ENCODE measurements around the gene UCHL3.
A peak's percentile ranks its signal among the peaks of the same experiment; 100 is the strongest.
"Not testable (repeated sequence)": the region's sequence is repeated elsewhere in the genome, so short reads cannot be mapped to it uniquely, and the experiment has no call there.

UCHL3 gene

DNA sequence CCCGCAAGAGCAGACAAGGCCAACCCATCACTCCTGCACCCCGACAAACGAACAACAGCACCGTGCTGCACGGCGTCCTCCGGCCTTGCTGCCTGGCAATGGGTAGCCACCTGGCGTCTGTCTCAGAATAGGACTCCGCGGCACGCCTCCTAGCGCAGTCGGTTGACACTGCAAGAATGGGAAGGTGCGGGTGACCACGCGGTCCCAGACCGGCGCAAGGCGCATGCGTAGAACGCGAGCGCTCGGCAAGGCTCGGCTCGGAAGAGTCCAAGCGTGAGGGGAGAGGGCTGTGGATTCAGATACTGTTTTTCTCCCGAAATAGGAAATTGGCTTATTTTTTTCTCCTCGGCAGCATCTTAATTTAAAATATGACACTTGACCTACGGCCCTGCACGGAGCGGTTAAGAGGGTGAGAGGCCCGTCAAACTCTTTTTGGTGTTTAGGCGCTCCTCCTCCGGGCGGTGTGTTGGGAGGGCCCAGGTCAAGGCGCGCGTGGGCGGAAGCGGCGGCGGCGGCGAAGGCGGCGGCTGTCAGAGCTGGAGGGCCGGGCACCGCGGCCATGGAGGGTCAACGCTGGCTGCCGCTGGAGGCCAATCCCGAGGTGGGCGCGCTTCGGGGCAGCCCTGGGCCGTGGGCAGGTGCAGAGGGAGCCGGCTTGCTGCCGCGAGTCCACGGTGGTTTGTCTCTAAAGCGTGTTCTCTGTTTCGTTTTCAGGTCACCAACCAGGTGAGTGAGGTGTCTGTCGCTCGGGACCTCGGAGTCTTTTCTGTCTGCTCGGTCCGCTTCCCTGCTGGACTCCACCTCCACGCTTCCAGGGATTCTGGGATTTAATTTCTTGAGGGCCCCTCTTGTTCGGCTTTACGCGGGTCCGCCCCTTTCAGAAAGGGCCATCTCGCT, at the start of gene UCHL3:
UCHL3 (plus strand) TSS at position 530 of the 897 bp plus-strand sequence; CDS start at position 560, 30 bp downstream.
- DNase-seq (ENCODE audit: low read depth in 2 of 2), result peak; percentile 94 to 96

DNA sequence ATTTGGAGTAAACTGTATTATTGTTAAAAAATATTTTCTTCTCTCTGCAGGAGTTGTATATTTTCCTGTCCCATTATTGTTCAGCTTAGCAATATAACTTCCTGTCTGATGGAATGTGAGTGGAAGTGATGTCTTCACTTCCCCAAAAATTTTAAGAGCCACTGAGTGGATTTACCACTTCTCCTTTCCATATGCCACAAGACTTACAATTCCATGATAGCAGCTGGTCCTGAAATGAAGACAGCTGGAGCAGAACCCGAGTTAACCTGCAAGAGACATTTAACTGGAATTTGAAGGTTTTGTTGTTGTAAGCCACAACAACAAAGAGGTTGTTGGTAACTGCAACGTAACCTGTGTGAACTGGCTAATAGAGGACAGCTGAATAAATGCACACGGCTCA, 44.3 kb upstream of the UCHL3 start:
- no peak for DNase-seq (ENCODE audit: low read depth in 2 of 2)

DNA sequence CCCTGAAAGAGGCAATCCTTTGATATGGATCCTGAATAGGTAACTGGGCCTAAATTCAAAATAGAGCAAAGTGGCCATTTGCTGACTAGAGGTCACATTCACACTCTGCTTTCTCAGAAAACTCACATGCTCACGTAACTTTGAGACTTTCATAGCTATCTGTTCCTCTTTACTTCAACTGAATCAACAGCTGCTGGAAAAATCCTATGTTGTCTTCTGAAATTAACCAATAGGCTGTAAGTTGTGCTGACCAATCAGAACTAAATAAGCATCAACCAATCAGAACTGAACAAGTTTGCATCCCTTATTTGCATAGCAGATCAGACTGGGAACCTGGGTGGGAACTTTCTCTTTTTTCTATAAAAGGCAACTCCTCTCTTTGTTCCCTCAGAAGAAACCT, 43.6 kb upstream of the UCHL3 start:
- DNase-seq (ENCODE audit: low read depth in 2 of 2), result no peak

DNA sequence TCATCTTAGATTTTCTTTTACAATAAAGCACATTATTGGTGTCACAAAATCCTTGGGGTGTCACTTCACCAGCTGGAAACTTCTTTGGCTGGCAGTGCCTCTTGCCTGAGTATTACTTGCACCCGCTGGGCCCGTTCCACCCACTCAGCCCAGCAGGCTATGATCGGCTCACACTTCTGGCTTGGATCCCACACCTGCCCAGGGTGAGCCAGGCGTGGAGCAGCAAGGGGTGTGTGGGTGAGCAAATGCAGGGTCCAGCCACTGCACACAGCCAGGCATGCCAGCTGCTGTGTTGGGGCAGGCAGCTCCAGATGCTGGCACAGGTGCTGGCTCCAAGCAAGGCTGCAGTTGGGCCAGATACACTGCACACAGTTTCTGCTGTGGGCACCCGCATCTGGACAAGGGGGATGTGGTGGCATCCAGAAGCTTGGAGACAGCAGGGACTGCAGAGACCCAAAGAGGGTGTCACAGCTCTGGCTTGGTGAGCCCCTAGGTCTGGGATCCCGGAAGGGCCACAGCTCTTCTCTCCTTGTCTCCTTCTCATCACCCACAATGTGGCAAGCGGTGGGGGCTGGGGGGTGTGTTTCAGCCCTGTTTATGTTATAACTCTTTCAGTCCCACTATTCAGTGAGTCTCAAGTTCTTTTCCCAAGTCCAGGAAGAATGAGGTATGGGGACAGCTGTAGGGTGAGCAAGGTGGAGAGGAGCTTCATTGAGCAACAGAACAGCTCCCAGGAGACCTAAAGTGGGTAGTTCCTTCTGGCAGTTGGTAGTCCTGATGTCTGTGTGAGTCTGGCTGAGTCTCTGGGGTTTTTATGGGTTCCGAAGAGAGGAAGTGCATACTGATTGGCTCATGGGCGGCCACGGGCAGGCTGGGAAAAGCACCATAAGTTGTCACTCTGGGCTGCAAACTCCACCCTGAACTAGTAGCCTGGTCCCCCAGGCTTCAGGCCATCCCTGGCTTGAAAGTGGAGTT, 42.3 kb upstream of the UCHL3 start:
- no peak for DNase-seq (ENCODE audit: low read depth in 2 of 2)

DNA sequence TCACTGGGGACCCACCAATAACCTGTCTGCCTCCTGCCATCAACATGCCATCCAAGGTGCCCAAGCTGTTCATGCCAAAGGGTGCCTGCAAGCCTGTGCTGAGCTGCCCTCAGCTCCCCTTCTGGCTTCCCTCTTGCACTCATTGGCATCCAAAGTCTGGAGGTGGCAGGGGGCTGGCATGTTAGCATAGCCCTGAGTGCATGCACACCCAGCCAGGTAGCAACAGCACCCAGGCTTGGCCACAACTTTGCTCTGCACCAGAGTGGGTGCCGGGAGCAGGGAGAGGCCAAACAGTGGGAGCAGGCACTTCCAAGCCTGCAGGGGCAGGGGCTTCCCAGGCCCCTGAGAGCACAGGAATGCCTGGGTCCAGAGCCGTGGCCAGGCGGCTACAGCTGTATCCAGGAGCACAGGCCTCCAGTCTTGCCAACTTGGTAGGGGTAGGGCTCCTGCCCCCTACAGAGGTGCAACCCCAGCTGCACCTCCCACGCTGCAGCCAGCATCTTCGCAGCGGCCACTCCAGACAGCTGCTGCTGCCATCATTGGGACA, 41.5 kb upstream of the UCHL3 start:
- no peak for DNase-seq (ENCODE audit: low read depth in 2 of 2)

DNA sequence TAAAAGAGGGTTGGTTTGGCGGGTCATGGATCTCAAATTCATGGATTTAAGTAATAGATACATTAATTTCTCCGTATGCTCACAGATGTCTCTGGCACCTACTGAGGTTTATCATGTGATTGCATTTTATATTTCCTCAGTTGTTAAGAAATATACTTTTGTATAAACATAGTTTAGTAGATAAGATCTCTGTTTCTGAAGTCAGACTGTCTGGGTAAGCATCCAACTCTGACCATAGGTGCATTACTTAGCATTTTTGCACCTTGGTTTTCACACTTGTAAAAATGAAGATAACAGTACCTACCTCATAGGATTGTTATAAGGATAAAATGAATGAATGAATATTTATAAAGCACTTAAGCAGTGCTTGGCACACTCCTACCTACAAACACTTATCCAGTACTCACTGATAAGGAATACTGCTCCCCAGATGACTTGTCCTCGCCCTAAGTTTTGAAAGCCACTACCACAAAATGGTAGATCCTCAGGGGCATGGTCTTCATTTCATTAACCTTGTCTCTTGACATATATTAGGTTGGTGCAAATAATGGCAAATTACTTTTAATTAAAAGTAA, 38.5 kb upstream of the UCHL3 start:
- DNase-seq (ENCODE audit: low read depth in 2 of 2), result no peak

DNA sequence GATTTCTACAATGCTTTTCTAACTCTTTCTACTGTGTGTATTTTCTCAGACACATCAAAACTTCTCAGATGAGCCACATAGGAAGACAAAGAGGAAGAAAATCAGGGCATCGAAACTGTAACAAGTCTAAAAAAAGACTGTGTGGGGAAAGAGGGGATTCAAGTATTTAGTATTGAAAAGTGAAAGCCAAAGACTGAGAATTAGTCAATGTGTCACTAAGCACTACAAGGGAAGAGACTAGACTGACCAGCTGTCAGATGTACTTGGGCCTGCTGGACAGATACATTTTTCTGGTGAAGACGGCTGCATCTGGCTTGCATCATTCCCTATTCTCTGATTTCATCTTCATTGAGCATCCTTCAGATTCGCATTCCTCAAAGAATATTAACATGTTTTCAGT, 37.3 kb upstream of the UCHL3 start:
- no peak for DNase-seq (ENCODE audit: low read depth in 2 of 2)

DNA sequence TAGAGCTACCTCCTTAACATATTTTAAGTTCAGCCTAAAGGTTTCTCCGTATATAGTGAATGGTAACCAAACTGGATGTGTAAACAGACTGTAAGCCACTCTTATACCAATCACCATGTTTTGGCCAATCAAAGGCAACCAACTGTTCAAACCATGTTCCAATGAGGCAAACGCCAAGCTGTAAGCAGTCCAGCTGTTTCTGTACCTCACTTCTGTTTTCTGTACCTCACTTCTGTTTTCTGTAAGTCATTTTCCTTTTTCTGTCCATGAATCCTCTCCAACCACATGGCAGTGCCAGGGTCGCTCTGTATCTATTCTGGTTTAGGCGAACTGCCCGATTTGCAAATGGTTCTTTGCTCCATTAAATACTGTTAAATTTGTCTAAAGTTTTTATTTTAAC, 36.3 kb upstream of the UCHL3 start:
- DNase-seq (ENCODE audit: low read depth in 2 of 2), result no peak

DNA sequence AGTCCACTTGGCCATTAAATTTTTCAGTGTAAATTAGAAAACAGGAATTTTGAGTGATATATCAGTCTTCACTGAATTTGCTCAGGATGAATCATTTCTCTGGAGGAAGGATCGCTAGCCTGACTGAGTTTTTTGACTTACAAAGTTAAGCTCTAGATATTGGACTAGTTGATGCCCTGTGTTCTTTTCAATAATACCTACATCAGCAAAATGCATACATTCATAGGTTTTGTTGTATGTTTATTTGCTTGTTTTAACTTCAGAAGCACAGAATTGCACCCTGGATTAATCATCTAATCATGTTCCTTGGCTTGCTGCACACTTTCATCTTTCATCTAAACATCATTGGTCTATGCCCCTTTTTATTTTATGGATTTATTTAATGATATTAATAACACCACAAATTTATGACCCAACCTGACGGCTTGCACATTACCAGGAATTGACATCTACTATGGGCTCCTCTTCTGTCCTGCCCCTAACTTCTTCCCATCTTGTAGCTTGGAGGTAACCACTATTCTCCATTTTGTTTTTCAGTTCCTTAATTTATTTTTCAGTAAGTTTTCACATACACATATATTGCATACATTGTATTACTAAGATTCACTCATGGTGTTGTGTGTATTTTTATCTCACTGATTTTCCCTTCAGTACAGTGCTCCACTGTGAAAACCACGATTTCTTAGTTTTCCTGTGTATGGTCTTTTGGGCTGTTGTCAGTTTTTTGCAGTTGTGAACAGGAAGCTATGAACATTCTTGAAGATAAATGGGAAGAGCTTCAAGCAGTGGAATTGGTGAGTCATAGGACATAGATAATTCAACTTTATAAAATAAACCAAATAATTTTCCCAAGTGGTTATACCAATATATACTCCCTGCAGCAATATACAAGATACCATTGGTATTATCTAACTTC, 35.3 kb upstream of the UCHL3 start:
- no peak for DNase-seq (ENCODE audit: low read depth in 2 of 2)

DNA sequence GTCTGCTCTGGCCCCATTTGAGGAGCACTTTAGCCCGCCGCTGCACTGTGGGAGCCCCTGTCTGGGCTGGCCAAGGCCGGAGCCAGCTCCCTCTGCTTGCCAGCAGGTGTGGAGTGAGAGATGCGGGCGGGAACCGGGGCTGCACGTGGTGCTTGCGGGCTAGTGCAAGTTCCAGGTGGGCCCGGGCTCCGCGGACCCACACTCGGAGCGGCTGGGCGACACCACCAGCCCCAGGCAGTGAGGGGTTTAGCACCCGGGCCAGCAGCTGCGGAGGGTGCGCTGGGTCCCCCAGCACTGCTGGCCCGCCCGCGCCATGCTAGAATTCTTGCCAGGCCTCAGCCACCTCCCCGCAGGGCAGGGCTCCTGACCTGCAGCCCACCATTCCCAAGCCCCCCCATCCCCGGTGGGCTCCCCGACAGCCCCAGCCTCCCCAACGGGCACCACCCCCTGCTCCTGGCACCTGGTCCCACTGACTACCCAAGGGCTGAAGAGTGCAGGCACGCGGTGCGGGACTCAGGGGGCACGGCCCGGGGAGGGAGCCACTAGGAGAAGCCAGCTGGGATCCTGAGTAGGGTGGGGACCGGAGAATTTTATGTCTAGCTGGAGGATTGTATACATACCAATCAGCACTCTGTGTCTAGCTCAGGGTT, 31.0 kb upstream of the UCHL3 start:
- no peak for DNase-seq (ENCODE audit: low read depth in 2 of 2)

DNA sequence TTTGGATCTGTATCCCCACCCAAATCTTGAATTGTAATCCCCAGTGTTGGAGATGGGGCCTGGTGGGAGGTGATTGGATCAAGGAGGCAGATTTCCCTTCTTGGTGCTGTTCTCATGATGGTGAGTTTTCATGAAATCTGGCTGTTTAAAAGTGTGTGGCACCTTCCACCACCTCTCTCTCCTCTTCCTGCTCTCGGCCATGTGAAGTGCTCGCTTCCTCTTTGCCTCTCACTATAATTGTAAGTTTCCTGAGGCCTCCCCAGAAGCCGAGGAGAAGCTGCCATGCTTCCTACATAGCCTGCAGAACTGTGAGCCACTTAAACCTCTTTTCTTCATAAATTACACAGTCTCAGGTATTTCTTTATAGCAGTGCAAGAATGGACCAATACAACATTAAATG, 27.6 kb upstream of the UCHL3 start:
- DNase-seq (ENCODE audit: low read depth in 2 of 2), result no peak

DNA sequence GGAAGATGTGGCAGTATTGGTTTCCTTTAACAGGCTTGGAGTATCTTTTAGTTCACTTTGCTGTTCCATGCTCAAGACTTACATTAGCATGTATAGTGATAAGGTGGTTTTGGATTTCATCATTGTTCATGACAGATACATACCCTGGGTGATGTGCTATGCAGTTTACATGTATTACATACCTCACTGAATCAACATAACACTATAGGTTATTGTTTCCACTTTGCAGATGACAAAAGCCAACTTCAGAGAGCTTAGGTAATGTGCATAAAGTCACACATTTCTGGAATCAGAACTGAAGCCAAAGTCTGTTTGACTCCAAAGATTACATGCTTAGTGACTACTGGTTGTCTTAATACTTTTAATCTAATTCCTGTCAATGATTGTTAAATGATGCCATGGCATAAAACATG, 19.0 kb upstream of the UCHL3 start:
- DNase-seq (ENCODE audit: low read depth in 2 of 2), result no peak

DNA sequence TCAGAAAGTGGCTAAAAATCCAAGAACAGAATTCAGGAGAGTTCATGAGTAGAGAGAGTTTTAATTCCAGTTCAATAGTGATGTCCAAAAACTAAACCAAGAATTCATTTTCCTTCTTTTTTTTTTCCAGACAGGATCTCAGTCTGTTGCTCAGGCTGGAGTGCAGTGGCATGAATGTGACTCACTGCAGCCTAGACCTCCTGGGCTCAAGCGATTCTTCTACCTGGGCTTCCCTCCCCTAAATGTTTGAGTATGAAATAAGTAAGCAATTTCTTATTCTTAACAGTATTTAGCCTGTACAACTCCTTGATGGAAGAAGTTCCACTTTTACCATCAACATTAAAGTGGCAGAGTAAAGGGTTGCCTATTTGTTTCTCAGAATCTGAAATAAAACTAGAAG, 15.7 kb upstream of the UCHL3 start:
- DNase-seq (ENCODE audit: low read depth in 2 of 2), result no peak

DNA sequence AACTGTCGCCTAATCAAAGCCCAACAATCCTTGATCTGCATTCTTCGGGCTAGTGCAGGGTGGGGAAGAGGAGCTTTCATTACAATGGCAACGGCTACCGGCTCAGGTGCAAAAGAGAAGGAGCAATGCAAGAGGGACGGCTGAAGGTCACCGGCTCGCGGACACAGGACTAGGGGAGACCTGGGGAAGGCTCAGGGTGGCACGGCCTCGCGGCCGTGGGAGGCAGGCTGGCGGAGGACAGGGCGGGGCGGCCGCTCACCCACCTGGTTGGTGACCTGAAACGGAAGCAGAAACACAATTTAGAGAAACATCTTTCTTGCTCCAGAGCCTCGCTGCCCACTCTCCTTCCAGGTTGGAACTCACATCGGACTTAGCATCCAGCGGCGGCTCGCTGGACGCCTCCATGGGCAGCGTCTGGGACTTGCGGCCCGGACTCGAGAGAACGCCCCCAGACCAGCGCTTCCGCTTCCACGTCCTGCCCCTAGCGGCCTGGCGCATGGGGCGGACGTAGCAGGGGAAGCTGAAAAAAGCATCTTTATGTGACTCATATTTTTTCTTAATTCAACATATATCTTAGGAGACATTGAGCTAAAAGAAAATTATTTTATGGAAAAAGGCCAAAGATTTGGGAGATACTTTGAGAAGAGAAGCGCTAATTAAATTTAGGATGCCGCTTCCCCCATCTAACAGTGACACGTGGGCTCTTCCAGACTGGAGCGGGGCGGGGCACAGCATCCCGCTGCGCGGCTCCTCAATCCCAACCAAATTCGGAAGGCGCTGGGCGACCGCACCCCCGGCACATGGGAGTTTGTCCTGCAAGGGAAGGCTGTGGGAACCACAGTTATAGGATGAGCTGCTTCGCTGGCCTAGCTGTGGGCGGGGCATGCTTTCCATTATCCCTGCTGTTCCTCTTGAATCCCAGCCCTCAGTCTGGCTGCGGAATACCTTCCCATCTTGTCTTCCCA, 11.9 kb upstream of the UCHL3 start, which contains the start of gene COMMD6:
COMMD6 (minus strand) TSS at position 441 of the 965 bp plus-strand sequence; CDS start at position 405, 36 bp downstream.
- DNase-seq (ENCODE audit: low read depth in 2 of 2), result peak; percentile 55 to 61

DNA sequence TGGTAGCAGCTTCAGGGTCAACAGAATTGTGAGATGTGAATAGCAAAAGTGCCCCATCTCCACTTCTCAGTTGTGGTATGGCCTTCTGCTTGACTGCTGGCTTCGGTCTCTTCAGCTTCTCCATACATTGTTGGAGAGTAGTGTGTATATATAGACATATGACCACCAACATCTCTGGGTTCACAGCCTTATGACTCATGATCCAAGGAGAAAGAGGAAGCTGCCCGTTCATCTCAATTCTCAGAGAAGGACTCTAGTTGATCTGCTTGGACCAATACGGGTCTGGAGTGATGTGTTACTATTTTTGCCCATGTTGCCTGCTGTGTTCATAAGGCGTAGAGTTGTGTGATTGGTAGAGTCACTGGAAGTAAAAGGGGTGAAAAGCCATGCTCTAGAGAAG, 8.3 kb upstream of the UCHL3 start:
- no peak for DNase-seq (ENCODE audit: low read depth in 2 of 2)

DNA sequence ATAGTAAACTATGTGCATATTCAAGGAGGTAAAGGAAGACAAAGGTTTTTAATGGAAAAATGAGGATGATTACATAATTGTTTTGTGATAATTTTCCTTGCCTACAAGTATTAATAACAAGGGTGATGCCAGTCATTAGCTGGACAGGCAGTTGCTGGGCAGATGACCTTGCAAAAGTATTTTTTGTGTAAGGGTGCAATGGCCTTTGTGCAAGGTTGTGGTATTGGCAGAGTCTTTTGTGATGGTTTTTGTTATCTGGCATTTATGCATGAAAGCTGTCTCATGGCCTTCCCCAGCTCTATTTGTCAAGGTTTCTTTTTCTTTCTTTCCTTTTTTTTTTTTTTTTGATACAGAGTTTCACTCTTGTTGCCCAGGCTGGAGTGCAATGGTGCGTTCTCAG, 7.6 kb upstream of the UCHL3 start:
- no peak for DNase-seq (ENCODE audit: low read depth in 2 of 2)

DNA sequence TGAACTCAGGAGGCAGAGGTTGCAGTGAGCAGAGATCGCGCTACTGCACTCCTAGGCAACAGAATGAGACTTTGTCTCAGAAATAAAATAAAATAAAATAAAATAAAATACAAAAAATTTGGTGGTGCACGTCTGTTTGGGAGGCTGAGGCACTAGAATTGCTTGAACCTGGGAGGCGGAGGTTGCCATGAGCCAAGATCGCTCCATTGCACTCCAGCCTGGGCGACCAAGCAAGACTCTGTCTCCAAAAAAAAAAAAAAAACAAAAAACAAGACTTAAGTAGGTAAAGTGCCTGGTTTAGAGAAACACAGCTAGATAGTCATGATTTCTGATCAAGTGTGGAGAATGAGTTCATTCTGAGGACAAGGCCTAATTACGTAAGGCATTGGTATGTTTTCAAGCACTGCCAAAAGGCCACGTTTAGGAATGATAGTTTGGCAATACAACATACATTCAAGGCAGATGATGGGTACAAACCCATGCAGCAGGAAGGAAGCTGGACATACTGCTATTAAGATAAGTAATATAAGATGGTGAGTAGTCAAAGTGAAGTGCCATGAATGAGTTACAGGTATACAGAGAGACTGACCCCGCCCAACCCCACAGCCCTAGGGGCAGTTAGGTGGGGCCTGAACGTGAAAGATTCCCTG, 4.8 kb upstream of the UCHL3 start:
- DNase-seq (ENCODE audit: low read depth in 2 of 2), result no peak

DNA sequence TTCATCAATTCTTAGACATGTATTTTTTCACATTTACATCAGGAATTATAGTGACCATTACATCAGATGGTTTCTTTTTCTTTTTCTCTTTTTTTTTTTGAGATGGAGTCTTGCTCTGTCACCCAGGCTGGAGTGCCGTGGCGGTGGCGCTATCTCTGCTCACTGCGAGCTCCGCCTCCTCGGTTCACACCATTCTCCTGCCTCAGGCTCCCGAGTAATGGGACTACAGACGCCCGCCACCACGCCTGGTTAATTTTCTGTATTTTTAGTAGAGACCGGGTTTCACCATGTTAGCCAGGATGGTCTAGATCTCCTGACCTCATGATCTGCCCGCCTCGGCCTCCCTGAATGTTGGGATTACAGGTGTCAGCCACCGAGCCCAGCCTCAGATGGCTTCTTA, 4.2 kb upstream of the UCHL3 start:
- DNase-seq (ENCODE audit: low read depth in 2 of 2), result not testable (repeated sequence)

All from stimulated activated CD8-positive, alpha-beta memory T cell treated with anti-CD3 and anti-CD28 coated beads, Interleukin-15, amount 100 ng/mL, for 48 hours (primary cell).